GM18867 (cell line): Measurements from ENCODE around the gene ABL1.

Experiments used
- ATAC-seq: cut with Tn5 transposase; IDR thresholded peaks from one replicate; pipeline ENCODE4 v1.9.1; 2021; ENCODE audit warnings: mild to moderate bottlenecking, moderate library complexity; ENCODE audit not compliant: unreplicated experiment

ABL1 gene

GRCh38 chr9:130913599-130914416 is 78.8 kb downstream of the ABL1 start:
- no peak for ATAC-seq

GRCh38 chr9:130914417-130915095 is 79.5 kb downstream of the ABL1 start:
- ATAC-seq, result no peak

GRCh38 chr9:130915096-130915447 is 80.0 kb downstream of the ABL1 start:
- no peak for ATAC-seq

GRCh38 chr9:130917168-130917960 is 82.3 kb downstream of the ABL1 start:
- ATAC-seq, result no peak

- no peak for ATAC-seq
Observed at GRCh38 chr9:130918101-130918825, 83.2 kb downstream of the ABL1 start.

- ATAC-seq, result no peak
Observed at GRCh38 chr9:130918826-130919558, 83.9 kb downstream of the ABL1 start.

GRCh38 chr9:130919559-130920145 is 84.6 kb downstream of the ABL1 start:
- no peak for ATAC-seq

GRCh38 chr9:130920233-130920632 is 85.2 kb downstream of the ABL1 start:
- ATAC-seq, result no peak

GRCh38 chr9:130920762-130921299 is 85.8 kb downstream of the ABL1 start:
- no peak for ATAC-seq

GRCh38 chr9:130921300-130921988 is 86.4 kb downstream of the ABL1 start:
- no peak for ATAC-seq

GRCh38 chr9:130921989-130922892 is 87.2 kb downstream of the ABL1 start:
- ATAC-seq, result no peak

- ATAC-seq, result no peak
Observed at GRCh38 chr9:130922893-130923610, 88.0 kb downstream of the ABL1 start.

- ATAC-seq, result no peak
Observed at GRCh38 chr9:130923611-130924447, 88.8 kb downstream of the ABL1 start.

- ATAC-seq, result no peak
Observed at GRCh38 chr9:130924448-130924788, 89.4 kb downstream of the ABL1 start.

- no peak for ATAC-seq
Observed at GRCh38 chr9:130925050-130925678, 90.1 kb downstream of the ABL1 start.

GRCh38 chr9:130927338-130927737 is 92.3 kb downstream of the ABL1 start:
- no peak for ATAC-seq
